Measurements from ENCODE around the gene HTR6.
"Not testable (repeated sequence)": the region's sequence is repeated elsewhere in the genome, so short reads cannot be mapped to it uniquely, and the experiment has no call there.

Gene HTR6

DNA sequence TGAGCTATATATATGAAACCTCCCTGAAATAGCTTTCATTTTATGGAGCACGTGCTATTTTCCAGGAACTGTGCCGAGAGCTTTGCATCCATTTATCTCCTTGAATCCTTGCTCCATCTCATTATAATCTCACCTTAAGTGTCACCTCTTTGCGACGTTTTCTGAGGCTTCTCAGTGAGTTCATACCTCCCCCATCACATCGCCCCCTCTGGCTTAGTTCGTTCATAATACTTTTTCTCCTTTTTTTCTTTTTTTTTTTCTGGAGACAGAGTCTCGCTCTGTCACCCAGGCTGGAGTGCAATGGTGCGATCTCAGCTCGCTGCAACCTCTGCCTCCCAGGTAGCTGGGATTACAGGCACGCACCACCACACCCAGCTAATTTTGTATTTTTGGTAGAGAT is 25.4 kb upstream of the HTR6 start:
- not testable (repeated sequence) for DNase-seq (ENCODE audit: low read depth)

DNA sequence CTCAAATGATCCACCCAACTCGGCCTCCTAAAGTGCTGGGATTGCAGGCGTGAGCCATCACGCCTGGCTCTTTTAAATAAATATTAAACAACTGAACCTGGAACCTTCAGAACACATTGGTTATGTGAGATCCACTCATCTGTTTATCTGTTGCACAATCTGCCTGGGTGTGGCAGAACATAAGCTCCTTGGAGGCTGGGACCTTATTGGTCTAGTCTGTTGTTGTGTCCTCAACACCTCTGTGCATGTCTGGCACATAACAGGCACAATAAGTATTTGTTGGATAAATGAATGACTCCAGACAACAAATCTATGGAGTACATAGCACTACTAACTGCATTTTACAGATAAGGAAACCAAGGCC is 24.7 kb upstream of the HTR6 start:
- DNase-seq (ENCODE audit: low read depth) = no peak

DNA sequence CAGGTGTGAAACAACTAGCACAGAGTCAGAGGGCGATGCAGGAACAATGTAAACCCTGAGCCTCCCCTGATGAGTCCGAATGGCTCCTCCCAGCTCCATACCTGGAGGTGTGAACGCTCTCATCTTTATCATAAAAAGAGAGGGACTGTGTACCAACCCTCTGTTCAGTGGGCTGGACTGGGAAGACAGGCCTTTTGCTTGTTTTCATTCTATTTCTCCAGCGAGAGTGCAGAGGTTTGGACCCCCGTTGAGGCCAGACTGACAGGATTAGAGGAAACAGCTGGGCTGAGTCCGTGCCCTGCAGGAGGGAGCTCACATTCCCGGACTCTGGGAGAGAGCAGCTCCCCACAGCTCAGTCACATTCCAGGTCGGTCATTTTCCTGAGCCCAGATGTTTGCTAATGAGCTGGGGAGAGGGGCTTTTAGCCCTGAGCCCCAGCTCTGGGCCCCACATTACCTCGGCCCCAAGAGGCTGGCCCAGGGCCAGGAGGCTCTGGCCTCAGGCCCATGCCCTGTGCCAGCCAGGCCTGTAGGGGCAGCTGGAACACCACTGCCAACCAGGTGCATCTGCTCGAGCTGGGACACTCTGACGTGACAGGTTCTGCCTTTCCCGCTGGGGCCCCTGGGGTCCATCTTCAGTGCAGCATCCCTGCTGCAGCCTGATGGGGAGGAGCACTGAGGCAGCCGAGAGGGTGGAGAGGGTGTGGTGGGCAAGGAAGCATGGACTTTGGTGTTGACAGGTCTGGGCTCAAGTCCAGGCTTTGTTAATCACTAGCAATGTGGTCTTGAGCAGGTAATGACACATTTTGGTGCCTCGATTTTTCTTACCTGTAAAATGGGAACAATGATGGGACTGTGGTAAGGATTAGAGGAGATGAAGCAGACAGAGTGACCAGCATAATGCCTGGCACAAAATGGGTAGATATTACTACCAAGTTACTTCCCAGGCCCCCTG is 24.0 kb upstream of the HTR6 start:
- DNase-seq (ENCODE audit: low read depth) = no peak

DNA sequence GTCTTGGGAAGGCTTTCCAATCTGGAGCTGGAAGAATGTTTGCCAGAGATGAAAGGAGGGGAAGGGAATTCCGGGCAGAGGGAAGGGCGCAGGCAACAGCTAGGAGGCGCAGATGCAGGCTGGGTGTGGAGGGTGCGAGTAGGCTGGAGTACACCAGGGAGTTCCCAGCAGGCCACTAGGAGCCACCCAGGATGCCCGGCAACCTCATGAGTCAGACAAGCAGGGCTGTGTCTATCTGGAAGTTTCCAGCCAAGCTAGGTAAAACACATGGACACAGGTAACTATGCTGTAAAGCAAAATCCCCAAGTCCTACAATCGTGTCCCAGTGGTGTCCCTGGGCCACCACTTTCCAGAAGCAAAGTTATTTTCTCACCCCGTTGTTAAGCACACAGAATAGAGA is 21.6 kb upstream of the HTR6 start:
- no peak for DNase-seq (ENCODE audit: low read depth)

DNA sequence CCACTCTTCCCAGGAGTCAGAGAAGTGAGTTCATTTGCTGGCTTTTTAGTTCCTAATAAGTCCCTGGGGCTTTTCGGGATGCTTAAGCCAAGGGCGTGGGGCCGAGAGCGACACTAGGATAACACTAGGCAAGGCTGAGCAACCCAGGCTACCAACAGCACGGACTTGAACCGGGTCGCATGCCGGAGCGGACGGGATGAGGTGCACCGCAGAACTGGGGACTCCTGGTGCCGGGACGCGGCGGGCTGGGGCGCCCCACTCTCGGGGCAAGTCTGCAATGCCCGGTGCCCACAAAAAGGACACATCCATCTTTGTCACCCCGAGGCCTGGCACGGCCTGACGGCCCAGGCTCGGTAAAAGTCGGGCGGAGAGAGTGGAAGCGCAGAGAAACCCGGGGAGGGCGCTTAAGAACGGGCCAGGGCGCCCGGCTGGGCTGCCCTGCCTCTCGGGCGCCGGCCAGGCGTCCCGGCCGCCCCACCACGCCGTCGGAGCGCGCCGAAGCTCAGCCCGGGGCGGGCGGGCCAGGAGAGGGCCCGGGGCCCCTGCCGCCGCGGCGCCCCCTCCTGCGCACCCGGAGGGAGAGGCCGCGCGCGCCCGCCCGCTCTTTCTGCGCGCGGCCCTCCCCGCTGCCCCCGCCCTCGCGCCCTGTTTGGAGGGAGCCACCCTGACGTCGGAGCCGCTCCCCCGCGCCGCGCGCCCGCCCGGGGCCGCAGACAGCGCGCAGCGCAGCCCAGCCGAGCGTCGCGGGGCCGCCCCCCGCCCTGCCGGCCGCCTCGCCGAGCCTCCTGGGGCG is 20.9 kb upstream of the HTR6 start, which contains the start of gene NBL1:
Gene NBL1, plus strand, starts transcription at position 710 of the 793 bp plus-strand sequence. CDS start 10,720 bp downstream, outside the sequence.
- DNase-seq (ENCODE audit: low read depth) = no peak

DNA sequence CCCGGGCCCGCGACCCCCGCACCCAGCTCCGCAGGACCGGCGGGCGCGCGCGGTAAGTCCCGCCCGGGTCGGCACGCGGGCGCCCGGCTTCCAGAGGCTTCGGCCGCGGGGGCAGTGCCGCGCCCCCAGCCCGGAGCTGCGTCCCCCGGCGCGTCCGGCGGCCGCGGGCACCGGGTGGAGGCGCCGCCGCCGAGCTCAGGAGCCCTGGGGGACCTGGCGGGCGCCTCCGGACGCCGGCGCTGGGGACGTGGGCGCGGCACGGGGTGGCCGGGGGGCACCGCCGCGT is 20.3 kb upstream of the HTR6 start:
- DNase-seq (ENCODE audit: low read depth) = no peak

DNA sequence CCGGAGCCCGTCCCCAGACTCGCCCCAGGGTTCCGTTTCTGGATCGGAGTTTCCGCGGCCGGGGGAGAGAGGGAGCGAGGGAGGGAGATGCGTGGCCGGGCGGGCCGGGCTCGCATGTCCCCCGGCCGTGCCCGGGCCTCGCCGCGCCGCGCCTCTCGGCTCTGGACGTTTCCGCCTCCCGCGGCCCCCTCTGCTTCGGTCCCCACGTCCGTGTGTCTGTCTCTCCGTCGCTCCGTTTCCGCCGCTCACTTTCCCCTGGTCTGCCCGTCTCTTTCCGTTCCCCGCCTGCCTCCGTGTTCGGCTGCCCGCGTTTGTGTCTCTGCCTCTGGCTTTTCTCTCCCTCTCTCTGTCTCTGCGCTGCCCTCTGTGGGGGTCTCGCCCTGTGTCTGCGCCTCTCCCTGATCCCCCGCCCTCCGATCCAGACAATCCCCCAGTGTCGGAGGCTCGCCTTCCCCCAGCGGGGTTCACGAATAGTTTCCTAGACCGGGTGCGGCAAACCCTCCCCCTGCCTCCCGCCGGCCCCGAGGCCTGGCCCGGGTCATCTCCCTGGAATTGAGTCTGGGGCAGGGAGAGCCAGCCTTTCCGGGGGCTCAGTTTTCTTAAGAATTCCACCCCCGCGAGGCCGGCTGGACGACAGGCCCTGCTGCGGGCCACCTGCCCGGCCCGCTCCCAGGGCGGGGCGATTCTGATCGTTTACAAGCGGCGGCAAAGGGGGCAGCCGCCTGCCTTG is 19.8 kb upstream of the HTR6 start:
- no peak for DNase-seq (ENCODE audit: low read depth)

DNA sequence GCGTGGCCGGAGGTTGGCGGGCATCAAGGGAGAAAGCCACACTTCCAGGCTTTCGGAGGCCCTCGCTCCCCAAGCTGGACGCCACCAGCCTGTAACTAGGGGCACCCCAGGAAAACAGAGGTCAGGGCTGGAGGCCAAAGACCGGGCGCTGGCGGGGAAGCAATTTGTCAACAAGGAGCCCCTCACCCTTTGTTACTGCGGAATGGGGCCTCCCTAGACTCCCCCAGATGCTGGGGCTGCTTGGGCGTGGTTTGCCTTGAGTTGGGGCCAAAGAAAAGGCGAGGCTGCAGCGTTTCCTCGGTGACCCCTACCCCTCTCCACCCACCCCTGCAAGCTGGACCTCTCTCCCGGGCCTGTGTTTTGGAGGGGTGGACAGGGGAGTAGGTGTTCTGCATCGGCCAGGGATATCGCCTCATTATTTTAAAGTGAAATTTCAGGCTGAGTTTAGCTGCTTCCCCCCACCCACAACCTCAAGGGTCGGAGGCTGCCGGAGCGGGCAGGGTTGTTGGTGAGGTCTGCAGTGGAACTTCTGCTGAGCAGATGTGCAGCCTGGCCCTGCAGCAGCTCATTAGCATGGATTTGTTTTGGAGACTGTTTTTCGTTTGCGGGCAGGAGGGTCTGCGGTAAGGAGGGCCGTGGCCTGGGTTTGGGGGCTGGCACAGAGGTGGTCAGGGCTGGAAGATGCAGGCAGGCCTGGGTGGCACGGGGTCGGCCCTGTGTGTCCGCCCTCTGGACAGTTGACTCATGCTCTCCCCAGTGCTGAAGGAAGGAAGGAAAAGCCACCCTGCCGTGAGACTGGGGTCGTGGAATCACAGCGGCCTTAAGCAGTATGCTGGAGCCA is 19.0 kb upstream of the HTR6 start:
- no peak for DNase-seq (ENCODE audit: low read depth)

DNA sequence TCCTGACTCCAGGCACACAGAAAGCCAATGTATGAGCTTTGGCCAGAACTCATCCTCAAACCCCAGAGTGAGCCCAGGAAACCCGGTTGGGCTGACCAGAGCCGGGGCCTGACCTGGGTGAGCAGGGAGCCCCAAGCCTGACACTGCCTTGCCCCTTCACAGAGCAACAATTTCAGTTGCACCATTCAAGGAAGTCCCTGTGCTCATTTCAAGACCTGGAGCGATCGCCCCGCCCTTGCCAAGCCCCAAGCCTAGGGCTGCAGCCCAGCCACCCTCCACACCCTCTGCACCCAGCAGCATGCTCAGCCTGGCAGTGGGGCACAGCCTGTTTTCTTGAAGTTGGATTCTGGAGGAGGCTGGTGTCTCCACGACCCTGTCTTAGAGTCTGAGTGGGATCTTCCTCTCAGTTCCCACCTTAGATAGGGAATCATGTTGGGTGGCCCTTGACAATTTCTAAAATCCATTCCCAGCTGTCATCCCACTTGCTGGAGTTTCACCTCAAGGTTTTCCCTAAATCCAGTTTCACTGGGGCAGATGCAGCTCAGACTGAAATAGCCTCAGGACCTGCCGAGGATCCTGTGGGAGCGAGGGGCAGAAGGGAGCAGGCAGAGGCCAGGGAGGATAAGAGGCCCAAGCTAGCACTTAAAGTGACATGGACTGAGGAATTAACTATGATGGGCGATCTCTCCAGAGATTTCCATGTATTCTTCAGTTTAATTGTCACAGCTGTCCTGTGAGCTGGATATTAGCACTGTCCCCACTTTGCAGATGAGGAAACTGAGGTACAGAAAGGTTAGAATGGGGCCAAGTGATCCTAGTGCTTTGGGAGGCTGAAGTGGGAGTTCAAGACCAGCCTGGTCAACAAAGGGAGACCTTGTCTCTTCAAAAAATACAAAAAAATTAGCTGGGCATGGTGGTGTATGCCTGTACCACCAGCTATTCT is 18.0 kb upstream of the HTR6 start:
- DNase-seq (ENCODE audit: low read depth) = no peak

DNA sequence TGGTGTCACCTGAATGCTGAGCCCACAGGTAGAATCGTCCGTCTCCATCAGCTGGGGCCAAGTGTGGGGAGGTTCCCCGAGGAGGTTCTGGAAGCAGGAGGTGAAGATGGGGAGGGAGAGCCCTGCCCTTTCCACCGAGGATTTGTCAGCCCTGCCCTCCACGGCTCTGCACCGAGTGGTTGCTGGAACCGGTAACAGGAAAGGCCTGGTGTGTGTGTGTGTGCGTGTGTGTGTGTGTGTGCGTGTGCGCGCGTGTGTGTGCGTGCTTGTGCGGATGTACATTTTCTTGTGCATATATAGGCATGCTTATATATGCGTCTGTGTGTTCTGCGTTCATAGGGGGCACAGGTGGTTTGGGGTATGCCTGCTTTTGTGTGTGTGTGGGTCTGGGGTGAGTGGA is 17.0 kb upstream of the HTR6 start:
- no peak for DNase-seq (ENCODE audit: low read depth)

DNA sequence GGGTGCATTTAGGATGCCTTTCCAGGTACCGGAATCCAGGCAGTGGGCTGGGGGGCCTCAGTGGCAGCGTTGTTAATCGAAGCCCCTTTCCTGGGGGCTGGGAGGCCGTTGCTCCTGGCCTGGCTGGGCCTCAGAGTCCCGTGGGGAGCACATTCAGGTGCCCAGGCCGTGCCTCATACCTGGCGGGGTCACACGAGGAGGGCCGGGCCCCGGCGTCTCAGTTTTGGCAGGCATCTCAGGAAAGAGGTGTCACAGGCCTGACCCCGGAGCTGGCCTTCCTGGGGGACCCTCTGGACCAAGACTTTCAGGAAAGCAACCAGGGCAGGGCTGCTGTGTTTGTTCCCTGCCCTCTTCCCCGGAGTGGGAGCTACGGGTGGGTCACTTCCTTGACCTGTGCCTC is 16.4 kb upstream of the HTR6 start:
- no peak for DNase-seq (ENCODE audit: low read depth)

DNA sequence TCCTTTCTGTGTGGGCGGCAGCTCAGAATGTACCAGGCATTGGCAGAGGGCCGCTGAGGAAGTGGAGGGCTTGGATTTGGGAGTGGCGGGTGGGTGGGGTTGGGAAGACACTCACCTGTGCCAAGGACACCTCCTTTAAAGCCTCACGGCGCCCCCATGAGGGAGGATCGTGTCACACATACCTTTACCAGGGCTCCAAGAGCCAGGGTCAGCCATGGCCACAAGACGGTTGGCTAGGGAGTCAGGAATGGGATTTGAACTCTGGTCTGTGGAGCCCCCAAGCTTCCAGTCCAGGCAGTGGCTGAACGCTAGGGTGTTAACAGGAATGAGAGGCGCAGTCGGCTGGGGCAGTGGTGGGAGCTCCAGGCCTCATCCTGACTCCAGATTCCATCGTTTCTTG is 16.0 kb upstream of the HTR6 start:
- no peak for DNase-seq (ENCODE audit: low read depth)

DNA sequence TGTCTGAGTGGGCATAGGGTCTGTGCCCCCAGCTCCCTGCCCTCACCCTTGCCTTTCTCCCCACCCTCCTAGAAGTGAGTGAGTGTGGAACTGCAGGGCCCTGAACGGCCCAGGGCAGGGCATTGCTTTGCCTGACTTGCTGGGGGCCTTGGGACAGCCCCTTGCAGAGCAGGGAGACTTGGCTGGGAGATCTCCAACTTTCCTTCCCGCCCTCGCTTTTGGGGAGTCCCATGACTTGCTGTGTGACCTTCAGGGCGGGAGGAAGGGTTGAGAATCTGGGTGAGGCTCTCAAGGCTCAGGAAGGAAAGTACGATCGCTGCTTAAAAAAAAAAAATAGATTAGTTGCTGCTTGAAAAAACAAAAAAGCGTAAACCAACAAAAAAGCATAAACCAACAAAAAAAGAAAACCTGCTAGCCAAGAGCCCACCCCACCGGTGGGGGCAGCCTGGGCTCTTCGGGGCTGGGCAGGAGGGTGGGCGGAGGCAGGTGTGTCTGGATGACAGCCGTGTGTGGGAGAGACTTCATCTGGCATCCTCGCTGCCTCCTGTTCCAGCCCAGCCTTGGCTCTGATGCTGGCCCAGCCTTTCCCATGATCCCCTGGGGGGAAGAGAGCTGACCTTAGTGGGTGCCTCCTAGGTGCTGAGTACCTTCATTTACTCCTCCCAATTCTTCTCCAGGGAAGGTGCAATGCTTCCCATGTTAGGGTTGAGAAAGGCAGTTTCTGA is 14.1 kb upstream of the HTR6 start:
- no peak for DNase-seq (ENCODE audit: low read depth)

DNA sequence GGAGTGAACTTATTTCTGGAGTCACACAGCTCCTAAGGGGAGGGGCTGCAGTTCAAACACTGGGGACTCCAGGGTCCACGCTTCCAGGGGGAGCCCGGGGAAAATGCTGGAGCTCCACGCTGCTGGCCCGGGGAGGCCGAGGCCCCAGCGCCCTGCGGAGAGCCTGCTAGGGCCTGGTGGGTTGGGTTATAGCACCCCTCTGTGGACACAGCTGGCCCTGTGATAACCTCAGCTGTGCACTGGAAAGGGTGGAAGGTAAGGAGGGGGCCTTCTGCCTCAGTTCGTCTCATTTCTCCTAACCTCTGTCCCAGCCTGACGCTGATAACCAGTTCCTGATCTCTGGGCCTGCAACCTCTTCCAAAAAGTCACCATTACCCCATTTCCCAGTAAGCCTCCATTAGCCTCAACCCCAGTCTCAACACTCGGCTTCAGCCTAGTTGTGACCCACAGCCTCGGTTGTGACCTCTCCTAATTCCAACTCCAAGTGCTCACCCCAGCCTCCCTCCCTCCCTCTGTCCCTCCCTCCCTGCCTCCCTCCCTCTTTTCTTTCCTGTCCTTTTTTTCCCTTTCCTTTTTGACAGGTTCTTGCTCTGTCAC is 13.4 kb upstream of the HTR6 start:
- DNase-seq (ENCODE audit: low read depth) = no peak

DNA sequence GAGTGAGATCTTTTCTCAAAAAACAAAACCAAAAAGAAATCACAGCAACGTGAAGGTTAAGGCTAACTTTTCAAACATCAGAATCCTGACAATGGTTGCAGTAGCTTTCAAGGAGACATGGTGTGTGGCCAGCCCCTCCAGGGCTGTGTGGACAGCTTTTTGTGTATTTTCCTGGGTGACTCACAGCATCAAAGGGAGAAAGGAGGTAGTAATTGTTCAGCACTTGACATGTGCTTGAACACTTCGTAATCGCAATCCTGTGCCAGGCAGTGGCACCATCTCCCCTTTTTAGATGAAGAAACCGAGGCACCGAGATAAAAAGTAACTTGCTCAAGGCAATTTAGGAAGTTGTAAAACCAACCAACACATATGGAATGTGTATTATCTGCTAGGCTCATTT is 10.3 kb upstream of the HTR6 start:
- DNase-seq (ENCODE audit: low read depth) = no peak

DNA sequence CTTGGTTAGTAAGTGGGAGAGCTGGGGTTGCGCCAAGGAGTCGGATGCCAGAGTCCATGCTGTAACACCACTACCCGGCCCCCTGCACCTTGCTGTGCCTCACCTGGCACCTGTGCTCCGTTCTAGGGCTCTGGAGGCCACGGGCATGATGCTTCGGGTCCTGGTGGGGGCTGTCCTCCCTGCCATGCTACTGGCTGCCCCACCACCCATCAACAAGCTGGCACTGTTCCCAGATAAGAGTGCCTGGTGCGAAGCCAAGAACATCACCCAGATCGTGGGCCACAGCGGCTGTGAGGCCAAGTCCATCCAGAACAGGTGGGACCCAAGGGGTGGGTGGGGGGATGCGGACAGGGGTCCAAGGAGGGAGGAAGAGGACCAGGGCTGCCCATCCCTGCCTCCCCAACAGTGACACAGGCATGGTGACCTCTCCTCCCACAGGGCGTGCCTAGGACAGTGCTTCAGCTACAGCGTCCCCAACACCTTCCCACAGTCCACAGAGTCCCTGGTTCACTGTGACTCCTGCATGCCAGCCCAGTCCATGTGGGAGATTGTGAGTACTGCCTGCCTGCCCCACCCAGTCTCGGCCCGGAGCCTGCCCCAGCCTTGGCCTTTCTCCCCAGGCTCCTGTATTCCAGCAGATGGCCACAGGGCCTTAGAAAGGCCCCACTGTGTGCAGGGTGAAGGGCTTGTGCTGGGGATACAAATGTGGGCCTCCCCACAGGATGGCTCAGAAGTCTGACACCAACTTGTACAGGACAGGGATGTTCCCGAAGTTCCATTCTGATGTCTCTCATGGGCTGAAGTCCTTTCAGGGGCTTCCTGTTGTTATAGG is 9.6 kb upstream of the HTR6 start:
- DNase-seq (ENCODE audit: low read depth) = no peak

DNA sequence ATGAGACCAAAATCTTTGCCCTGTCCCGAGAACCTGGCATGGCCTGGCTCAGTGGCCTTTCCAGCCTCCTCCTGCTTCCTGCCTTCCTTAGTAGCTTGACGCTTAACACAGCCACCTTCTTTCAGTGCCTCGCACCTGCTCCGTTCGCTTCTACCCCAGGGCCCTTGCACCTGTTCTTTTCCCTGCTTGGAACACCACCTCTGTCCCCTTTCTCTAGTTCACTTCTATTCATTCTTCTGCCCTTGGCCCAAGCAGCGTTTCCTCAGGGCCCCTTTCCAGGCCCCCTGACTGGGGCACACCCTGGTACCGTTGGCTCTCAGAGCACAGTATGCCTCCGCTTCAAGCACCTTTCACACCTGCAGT is 9.0 kb upstream of the HTR6 start:
- DNase-seq (ENCODE audit: low read depth) = no peak

DNA sequence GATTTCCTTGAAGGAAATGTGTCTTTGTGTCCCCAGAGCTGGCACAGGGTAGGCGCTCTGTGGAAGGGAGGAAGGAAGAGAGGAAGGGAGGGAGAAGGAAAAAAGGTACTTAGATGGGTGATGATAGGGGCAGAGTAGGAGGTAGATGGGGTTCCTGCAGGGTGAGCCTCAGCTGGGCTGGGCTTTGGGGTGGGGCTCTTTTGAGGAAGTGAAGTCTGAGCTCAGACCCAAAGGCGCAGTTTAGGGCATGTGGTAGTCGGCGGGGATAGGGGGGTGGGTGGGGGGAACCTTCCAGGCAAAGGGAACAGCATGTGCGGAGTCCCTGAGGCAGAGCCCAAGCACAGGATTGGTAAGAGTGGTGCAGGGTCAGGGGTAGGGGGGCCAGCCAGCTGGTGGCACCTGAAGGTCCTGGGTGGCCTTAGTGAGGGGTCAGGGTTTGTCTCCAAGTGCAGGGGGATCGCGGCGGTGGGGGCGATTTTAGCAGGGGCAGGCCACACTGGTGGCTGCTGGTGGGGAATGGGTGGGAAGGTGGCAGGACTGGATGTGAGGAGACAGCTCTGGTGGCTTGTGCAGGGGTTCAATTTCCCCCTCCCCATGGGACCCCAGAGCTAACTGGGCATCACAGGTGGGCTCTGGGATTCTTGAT is 8.4 kb upstream of the HTR6 start:
- no peak for DNase-seq (ENCODE audit: low read depth)
